ENCODE results near the gene RPL13A.

DNA sequence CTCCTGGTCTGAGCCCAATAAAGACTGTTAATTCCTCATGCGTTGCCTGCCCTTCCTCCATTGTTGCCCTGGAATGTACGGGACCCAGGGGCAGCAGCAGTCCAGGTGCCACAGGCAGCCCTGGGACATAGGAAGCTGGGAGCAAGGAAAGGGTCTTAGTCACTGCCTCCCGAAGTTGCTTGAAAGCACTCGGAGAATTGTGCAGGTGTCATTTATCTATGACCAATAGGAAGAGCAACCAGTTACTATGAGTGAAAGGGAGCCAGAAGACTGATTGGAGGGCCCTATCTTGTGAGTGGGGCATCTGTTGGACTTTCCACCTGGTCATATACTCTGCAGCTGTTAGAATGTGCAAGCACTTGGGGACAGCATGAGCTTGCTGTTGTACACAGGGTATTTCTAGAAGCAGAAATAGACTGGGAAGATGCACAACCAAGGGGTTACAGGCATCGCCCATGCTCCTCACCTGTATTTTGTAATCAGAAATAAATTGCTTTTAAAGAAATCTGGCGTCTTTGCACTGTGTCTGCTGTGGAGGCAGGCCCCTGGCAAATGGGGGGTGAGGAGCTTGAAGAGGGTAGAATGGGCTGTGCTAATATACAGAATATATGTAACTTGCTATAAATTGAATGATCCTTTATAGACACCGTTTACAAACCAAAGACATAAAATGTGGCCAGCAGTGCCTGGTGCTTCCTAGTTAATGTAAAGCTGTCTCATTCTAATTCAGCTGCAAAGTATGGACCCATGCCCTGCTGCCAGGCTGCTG is 4.6 kb downstream of the RPL13A start:
- TF ChIP-seq, protein P1, sequence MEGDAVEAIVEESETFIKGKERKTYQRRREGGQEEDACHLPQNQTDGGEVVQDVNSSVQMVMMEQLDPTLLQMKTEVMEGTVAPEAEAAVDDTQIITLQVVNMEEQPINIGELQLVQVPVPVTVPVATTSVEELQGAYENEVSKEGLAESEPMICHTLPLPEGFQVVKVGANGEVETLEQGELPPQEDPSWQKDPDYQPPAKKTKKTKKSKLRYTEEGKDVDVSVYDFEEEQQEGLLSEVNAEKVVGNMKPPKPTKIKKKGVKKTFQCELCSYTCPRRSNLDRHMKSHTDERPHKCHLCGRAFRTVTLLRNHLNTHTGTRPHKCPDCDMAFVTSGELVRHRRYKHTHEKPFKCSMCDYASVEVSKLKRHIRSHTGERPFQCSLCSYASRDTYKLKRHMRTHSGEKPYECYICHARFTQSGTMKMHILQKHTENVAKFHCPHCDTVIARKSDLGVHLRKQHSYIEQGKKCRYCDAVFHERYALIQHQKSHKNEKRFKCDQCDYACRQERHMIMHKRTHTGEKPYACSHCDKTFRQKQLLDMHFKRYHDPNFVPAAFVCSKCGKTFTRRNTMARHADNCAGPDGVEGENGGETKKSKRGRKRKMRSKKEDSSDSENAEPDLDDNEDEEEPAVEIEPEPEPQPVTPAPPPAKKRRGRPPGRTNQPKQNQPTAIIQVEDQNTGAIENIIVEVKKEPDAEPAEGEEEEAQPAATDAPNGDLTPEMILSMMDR (conservative IDR thresholded peaks at IDR 0.05 in 1 of 2, IDR thresholded peaks at IDR 0.05 in 1 of 2; ENCODE audit: extremely low read depth in 1 of 2, insufficient read depth in 1 of 2, low read depth in 1 of 2, low read length in 2 of 2) = no peak
- no peak for TF ChIP-seq EZH2 (IDR thresholded peaks at IDR 0.05; ENCODE audit: borderline replicate concordance, low read length)

Data from mammary epithelial cell (primary cell).